Measurements from ENCODE around the gene ORAI3.

DNA sequence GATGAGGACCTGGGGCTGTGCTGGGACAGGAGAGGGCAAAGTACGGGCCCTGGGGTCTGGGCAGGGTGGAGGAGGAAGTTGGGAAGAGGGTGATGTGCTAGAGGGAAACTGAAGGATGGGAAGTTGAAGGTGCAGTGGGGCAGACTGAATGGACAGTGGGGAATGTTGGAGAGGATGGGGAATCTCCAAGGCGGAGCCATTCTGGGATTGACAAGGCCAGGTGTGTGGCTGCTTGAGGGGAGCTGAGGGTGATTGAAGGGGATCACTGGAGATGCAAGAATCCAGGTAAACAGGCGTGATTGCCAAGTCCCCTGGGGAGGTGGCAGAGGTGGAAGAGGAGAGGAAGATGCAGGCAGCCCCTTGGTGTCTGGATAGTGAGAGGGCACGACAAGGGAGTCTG, 27.6 kb downstream of the ORAI3 start:
- TF ChIP-seq, protein P1, sequence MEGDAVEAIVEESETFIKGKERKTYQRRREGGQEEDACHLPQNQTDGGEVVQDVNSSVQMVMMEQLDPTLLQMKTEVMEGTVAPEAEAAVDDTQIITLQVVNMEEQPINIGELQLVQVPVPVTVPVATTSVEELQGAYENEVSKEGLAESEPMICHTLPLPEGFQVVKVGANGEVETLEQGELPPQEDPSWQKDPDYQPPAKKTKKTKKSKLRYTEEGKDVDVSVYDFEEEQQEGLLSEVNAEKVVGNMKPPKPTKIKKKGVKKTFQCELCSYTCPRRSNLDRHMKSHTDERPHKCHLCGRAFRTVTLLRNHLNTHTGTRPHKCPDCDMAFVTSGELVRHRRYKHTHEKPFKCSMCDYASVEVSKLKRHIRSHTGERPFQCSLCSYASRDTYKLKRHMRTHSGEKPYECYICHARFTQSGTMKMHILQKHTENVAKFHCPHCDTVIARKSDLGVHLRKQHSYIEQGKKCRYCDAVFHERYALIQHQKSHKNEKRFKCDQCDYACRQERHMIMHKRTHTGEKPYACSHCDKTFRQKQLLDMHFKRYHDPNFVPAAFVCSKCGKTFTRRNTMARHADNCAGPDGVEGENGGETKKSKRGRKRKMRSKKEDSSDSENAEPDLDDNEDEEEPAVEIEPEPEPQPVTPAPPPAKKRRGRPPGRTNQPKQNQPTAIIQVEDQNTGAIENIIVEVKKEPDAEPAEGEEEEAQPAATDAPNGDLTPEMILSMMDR (conservative IDR thresholded peaks at IDR 0.05; ENCODE audit: low read length): no peak
- TF ChIP-seq EZH2phosphoT487 (IDR thresholded peaks at IDR 0.05; ENCODE audit: borderline replicate concordance, low read depth, low read length): no peak
